EL (cell line): ENCODE measurements around the gene CCNL2.
A peak's percentile ranks its signal among the peaks of the same experiment; 100 is the strongest.
"Not testable (repeated sequence)": the region's sequence is repeated elsewhere in the genome, so short reads cannot be mapped to it uniquely, and the experiment has no call there.

Experiments
- DNase-seq: peaks from one replicate; pipeline ENCODE4 v3.0.0-alpha.2; 2016

Gene CCNL2

GRCh38 chr1:1419363-1419812 lies 20.3 kb upstream of the CCNL2 start:
- DNase-seq, result no peak

GRCh38 chr1:1418464-1419362 lies 19.6 kb upstream of the CCNL2 start:
- no peak for DNase-seq

DNA sequence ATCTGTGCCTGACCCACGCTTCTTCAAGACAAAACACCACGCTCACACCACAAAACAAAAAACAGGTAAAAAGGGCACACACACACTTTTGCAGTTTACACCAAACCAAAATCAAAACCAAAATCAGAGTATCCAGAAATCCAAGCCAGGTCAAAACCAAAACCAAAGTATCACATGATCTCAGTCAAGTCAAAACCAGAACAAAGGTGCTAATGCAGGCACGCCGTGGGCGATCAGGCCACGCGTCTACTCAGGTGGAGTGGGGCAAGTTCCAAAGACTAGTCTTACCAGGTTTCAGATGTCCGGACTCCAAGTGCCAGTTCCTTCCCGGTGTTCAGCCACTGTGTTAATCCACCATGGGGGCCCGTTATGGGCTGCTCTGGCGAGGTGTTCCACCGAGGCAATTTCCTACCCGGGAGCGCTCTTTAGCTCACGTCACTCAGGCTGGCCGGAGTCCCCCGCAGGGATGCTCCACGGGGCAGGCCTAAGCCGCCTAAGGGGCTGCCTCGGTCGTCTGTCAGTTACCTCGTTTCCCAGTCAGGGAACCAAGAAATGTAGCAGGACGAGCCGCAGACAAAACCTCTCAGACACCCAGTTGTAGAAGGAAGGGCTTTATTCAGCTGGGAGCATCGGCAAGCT lies 18.8 kb upstream of the CCNL2 start:
- not testable (repeated sequence) for DNase-seq

- not testable (repeated sequence) for DNase-seq
These were observed 18.3 kb upstream of the CCNL2 start for GRCh38 chr1:1417396-1417795.

DNA sequence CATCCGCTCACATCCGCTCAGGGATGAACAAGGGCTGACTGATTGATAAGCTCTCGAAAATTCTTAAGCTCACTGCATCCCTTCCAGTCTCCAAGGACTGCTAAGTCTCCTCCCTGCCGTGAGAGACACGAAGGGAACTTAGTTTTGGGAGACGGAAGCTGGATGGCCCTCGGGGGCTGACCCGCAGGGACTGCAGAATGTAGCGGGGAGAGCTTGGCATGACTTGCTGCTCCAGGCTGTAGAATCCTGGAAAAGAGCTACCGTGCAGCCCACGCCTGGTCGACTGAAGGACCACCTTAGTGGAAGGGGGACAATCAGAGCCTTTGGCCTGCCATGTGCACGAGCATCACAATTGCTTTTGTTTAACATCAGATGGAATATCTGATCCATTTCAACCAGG lies 16.6 kb upstream of the CCNL2 start:
- DNase-seq, result no peak

DNA sequence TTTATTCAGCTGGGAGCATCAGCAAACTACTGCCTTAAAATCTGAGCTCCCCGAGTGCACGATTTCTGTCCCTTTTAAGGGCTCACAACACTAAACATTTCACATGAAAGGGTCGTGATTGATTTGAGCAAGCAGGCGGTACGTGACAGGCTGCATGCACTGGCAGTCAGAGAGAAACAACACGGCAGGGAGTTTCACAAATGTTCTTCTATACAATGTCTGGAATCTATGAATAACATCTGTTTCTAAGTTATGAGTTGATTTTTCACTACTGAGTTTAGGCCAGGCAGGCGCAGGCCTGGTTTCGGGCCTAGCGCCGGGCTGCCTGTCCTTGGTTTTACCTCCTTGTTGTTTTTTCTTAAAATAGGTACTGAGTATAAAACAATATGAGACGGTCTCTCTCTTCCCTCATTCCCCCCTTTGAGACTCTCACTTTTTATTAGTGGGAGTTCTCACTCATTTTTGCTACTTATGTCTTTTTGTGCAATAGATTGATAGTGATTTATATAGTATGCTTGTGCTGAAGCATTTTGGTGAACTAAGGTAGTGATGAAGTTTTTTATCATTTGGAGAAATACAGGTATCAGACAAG lies 13.3 kb upstream of the CCNL2 start:
- DNase-seq, result not testable (repeated sequence)

DNA sequence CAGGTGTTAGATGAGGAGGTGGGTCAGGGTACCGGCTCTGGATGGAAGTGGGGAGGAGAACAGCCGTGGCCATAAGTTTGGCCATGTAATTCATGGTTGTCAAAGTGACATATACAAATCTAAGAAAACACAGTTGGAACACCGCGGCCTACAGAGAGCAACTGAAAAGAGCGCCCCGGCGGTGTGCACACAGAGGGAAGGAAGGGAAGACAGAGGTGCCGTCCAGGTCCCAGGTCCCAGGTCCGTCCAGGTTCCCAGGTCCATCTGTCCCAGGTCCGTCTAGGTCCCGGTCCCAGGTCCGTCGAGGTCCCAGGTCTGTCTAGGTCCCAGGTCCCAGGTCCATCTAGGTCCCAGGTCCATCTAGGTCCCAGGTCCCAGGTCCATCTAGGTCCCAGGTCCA lies 12.5 kb upstream of the CCNL2 start:
- no peak for DNase-seq

- not testable (repeated sequence) for DNase-seq
These were observed 11.1 kb upstream of the CCNL2 start for GRCh38 chr1:1410238-1410637.

DNA sequence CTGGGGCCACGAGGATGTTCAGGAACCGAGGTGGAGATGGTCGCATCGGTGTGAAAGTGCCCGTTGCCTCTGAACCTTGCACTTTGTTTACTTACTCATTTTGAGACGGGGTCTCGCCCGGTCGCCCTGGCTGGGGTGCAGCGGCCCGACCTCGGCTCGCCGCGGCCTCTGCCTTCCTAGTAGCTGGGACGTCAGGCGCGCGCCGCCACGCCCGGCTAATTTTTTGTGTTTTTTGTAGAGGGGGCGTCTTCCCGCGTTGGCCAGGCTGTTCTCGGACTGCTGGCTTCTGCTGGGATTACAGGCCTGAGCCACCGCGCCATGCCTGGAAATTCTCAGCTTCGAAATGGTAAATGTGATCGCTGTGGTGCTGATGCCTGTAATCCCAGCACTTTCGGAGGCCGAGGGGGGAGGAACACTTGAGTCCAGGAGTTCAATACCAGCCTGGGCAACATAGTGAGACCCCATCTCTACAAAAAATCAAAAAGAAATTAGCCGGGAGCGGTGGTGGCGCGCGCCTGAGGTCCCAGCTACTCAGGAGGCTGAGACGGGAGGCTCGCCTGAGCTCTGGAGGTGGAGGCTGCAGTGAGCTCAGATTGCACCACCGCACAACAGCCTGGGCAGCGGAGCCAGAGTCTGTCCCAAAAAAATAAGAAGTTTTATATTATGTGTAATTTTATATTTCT lies 8.6 kb upstream of the CCNL2 start:
- peak; percentile 40 for DNase-seq

DNA sequence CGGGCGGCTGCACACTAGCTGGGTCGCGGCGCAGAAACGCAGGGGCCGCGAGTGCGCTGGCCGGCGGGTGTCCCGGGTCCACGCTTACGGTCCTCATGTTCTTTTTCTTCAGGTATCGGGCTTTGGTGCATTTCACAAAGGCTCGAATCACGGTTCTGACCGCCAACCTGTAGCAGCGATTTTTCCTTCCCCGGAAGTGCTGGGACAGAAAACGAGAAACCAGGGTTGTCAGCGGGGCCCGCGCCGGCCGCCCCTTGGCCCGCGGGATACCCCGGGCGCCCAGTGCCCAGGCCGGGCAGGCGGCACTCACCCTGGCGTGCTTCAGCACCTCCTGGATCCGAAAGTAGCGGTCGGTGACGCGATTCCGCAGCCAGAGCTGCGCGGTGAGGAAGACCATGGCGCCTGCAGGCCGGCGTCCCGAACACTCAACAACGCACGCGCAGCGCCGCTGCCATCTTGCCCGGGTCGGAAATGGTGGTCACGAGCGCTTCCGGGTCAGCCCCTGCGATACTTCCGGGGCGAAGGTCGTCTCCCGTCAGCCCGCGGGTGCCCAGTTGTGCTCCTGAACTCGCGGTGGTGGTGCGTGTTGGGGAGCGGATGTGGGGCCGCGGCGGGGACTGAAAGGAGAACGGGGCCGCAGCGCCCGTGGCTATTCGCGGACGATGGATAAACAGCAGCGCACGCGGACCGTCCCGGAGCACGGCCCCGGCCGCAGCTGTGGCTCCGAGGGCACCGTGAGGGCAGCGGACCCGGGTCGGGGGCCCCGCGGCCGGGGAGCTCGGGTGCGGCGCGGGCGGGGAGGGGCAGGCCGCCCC lies 7.9 kb upstream of the CCNL2 start, which contains the start of gene MRPL20:
Gene MRPL20 (minus strand): TSS at position 473 of the 815 bp plus-strand sequence. CDS start 76 bp downstream, at position 397.
- peak; percentile 92 for DNase-seq

- no peak for DNase-seq
These were observed 7.1 kb upstream of the CCNL2 start for GRCh38 chr1:1406101-1406820.

DNA sequence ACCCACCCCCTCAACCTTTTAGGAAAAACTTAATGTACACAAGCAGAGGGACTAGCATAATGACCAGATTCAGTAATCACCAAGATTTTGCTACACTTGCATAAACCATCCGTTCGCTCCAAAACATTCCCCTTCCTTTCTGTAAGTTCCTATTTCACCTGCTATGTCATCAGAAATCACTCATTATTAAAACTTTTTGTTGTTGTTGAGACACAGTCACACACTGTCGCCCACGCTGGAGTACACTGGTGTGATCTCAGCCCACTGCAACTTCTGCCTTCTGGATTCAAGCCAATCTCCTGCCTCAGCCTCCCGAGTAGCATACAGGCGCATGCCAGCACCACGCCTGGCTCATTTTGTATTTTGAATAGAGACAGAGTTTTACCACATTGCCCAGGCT lies 4.5 kb upstream of the CCNL2 start:
- DNase-seq, result no peak

DNA sequence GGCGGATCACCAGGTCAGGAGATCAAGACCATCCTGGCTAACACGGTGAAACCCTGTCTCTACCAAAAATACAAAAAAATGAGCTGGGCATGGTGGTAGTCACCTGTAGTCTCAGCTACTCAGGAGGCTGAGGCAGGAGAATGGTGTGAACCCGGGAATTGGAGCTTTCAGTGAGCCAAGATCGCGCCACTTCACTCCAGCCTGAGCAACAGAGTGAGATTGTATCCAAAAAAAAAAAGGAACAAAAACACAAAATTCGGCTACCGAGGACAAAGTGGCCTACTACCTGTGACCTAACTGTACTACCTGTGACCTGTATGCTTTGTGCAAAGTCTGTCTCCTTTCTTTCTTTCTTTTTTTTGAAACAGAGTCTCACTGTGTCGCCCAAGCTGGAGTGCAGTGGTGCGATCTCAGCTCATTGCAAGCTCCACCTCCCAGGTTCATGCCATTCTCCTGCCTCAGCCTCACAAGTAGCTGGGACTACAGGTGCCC lies 3.8 kb upstream of the CCNL2 start:
- not testable (repeated sequence) for DNase-seq

DNA sequence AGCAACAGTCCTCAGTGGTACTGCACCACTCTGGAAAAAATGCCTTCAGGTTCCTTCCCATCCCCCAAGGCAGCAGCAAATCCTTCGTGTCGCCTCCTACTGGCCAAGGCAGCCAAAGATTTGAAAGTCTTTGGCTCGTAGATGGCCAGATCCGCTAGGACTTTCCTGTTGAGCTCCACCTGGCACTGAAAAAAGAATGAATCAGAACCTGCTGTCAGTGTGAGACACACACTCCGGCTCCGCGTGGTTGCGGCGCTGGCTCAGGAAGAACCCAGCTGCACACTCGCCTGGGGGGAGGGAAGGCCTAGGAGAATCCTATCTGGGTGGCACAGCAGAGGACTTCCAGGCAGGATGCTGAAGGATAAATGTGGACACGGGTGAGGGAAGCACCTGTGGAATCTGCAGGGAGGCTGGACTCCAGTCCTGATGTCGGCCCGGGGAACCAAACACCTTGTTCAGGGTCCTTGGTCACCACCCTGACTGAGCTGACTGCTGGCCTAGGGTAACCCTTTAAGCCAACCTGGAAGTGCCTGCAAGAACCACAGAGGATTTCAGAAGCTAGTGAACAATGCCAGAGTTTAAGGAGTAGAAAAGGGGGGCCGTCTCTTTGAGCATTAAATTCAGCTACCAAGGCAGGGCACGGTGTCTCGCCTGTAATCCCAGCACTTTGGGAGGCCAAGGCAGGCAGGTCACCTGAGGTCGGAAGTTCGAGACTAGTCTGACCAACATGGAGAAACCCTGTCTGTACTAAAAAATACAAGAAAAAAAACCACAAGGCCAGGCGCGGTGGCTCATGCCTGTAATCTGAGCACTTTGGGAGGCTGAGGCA lies 3.2 kb upstream of the CCNL2 start:
- DNase-seq, result peak; percentile 49

- no peak for DNase-seq
These were observed 2.4 kb upstream of the CCNL2 start for GRCh38 chr1:1401457-1402010.

- DNase-seq, result peak; percentile 24
These were observed 1.7 kb upstream of the CCNL2 start for GRCh38 chr1:1400576-1401456.

DNA sequence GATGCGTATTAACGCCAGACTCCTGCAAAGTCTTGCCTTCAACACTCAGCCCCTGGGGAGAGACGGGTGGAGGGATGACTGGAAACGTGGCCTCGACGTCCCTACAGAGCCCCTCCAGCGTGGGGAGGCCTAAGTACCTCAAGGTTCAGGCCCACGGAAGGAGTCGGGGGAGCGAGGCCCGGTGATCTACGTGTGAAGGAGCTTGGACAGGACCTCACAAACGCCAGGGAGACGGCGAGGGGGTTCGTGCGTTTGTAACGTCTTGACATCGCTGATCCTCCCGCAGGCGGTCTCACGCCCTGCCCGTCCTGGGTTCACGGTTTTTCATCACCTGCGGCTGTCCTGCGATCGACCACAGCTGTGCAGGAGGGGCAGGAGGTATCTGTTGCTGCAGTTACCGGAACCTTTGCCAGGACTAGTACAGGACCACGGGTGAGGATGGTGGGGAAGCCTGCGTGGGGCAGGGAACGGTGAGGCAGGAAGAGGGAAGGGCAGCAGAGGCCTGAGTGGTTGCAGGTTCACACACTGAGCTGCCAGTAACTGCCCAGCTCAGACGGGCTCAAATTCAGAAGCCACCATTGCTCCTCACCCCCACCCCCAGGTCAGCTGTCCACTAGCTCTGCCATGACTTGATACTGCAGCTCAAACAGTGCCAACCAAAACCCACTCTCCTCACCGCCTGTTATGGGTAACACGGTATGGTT lies 889 bp upstream of the CCNL2 start:
- DNase-seq, result peak; percentile 35

GRCh38 chr1:1398677-1399186 lies 403 bp downstream of the CCNL2 start:
- DNase-seq, result no peak
